ELF-1 (cell line): ENCODE results near the gene CDH4.

Experiments
- DNase-seq: peaks from one replicate; pipeline ENCODE4 v3.0.0-alpha.2; 2016; ENCODE audit warnings: low read depth, low spot score

Gene CDH4

GRCh38 chr20:61705386-61706258 lies 453.6 kb downstream of the CDH4 start:
- no peak for DNase-seq

GRCh38 chr20:61706259-61706961 lies 454.3 kb downstream of the CDH4 start:
- no peak for DNase-seq

GRCh38 chr20:61708891-61709290 lies 456.8 kb downstream of the CDH4 start:
- no peak for DNase-seq

DNA sequence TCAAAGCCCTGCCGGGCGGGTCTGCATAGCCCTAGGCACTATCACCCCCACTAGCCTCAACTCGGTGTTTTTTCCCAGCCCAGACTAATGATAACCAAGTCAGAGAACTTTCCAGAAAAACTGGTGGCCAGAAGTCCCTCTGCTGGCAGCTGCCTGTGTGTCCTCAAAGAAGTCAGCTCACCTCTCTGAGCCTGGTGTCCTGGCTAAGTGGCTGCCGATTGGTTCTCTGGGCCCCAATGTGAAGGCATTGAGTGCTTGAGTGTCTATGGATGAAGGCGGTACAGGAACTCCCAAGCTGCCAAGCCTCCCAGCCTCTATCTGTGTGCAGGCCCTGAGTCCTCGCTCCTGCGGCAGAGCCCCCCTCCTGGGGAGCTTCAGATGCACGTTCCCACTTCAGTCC lies 458.0 kb downstream of the CDH4 start:
- no peak for DNase-seq

- no peak for DNase-seq
Measured at GRCh38 chr20:61712688-61713087, 460.6 kb downstream of the CDH4 start.

DNA sequence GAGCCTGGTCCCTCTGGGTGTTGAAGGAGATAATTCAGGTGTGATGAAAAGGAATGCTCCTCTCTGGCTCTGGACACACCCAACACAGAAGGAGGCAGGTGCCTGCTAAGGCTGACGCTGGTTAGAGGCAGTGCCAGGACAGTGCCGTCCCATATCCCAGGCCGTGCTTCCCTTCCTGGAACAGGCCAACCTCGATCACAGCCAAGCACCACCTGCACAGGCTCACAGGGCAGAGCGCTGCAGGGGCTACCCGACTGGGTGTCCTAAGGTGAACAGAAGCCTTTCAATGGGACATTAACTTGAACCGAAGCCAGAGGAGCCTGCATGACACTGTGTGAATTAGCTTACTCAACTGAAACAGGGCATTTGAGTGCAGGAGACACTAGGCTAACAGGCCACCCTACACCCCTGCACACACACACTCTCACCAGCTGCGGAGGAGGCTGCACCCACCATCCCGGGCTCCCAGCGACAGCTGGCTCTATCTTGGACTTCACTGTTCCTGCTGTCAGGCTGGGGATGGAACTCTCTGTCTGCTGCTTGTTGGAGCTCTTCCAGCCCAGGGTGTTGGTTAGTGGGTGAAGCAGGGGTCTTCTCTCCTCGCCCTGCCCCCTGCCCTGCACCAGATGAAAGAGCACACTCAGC lies 466.4 kb downstream of the CDH4 start:
- no peak for DNase-seq

DNA sequence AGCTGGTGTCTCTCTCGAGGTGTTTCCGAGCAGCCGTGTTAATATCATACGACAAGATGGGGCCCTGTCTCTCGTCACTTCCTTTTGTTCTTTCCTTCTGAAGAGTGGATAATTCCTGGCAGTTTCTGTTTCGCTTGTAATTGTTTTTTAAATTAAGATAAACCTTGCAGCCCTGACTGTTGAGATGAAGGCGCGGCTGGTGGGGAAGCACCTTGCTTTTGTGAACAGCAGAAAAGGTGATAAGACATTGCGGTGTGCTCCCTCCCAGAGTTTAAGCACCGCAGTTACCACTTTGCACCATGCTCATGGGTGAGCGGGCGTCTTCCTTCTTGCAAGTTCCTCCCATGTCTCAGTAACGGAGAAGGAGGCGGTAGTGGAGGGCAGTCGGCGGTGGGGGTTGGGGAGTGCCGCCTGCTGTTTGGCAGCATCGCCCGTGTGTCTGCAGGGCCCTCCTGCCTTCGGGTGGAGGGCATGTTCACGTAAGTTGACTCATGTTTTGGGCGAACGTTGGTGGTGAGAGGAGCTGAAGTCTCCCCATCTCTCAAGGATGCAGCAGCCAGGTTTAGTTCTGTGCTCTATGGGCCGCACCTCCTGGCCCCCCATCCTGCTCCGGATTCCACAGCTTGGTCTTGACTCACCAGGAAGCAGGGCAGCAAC lies 467.8 kb downstream of the CDH4 start:
- peak; percentile 30 for DNase-seq

DNA sequence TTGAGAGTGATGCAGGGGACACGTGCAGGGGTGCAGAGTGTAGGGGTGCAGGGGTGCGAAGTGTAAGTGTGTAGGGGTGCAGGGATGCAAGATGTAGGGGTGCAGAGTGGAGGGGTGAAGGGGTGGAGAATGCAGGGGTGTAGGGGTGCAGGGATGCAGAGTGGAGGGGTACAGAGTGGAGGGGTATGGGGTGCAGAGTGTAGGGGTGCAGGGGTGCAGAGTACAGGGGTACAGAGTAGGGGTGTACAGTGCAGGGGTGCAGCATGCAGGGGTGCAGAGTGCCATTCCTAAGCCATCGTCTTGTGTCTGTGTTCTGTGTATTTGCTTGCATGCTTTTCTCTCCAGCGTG lies 468.3 kb downstream of the CDH4 start:
- DNase-seq = no peak

DNA sequence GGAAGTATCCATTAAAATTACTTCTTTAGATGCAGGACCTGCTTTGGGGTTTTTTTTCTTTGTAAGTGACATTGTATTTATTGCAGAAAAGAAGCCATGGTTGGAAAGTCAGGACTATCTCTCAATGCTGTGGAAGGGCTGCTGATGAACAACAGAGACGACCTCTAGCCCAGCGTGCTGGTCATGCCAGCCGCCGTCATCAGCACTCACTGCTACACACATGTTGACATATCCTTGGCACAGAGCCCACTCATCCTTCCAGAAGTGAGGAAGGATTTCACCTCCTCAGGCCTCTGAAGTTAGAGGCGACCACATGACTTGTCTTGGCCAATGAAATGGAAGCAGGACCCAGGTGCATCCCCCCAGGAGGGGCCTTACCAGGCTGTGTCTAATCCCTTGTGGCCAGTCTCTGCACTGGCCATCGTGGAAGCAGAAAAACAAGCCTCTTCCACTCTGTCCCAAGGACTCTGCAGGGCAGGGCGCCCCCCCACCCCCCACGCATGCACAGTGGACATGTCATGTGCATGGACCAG lies 470.2 kb downstream of the CDH4 start:
- DNase-seq = no peak

DNA sequence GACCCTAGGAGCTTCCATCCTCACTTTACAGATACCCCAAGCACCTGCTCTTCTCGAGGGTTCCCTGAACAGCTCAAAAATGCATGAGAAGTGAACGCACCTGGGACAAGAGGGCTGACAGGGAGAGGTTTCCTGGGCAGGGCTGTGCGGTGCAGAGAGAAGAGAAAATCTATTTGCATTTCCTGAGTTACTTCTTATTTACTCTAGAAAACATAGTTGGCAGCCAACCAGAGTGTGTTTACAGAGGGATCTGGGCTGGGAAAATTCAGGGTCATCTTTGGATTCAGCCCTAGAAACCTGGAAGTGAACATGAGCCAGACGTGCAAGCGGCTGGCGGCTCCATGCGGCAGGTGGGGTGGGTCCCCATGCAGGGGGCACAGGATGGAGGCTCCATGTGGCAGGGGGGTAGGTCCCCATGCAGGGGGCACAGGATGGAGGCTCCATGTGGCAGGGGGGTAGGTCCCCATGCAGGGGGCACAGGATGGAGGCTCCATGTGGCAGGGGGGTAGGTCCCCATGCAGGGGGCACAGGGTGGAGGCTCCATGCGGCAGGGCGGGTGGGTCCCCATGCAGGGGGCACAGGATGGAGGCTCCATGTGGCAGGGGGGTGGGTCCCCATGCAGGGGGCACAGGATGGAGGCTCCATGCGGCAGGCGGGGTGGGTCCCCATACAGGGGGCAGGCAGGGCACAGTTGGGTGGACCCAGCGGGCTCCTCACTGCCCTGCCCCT lies 471.6 kb downstream of the CDH4 start:
- DNase-seq = no peak

- peak; percentile 54 for DNase-seq
Measured at GRCh38 chr20:61724376-61724775, 472.3 kb downstream of the CDH4 start.

- no peak for DNase-seq
Measured at GRCh38 chr20:61725145-61725544, 473.1 kb downstream of the CDH4 start.

GRCh38 chr20:61725966-61726365 lies 473.9 kb downstream of the CDH4 start:
- no peak for DNase-seq

DNA sequence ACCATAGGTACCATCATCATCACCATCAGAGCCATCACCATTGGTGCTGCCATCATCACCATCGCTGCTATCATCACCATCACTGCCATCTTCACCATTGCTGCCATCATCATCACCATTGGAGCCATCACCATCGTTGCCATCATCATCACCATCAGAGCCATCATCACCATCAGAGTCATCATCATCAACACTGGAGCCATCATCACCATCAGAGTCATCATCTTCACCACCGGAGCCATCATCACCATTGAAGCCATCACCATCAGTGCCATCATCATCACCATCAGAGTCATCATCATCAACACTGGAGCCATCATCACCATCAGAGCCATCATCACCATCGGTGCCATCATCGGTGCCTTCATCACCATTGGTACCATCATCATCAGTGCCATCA lies 474.9 kb downstream of the CDH4 start:
- DNase-seq = no peak

GRCh38 chr20:61727761-61728160 lies 475.7 kb downstream of the CDH4 start:
- no peak for DNase-seq

DNA sequence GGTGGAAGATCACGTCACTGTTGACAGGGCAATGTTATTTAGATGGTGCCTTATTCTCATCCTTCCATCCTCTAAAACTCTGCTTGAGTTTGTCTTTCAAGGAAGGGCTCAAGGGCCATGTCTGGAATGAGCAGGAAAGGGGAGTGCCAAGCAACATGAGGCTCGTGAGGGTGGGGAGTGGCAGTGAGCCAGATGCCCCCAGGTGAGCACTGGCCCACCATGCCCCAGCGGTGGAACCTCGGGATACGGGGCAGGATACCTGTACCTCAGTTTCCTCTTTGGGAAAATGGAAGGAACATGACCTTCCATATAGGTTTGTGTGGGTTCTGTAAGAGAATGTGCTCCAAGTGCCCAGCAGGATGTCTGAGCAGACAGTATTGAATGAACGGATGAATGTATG lies 476.3 kb downstream of the CDH4 start:
- no peak for DNase-seq

GRCh38 chr20:61728786-61729770 lies 477.0 kb downstream of the CDH4 start:
- DNase-seq = no peak

DNA sequence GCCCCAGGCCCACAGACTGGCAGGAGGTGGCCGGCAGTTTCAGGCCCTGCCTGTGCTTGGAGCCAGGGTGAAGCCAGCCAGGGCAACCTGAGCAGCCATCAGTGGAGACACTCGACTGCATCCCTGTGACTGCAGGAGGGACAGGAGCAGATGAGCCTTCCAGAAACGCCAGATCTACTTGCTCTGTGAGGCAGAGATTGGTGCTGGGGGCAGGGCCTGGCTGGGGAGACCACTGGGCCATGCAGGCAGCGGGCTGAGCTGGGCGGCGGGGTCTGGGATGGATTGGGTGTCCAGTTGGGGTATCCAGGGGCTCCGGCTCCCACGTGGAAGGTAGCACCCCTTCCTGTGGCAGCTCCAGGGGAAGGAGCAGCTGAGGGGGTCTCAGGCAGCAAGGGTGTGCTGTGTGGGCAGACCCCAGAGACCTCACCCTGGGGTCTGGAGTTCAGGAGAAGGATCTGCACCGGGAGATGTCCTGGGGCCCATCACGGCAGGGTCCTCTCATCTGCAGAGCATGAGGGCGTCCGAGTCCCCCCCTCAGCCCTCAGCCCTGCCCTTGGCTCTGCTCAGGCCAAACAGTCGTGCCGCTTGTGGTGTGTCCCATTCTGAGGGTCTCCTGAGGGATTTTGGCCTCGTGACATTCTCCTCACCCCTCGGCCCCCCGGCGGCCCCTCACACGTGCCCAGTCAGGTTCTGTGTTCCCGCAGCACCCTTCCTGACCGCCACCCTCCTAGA lies 478.7 kb downstream of the CDH4 start:
- DNase-seq = no peak
